GM12878 (cell line): Measurements from ENCODE around the gene OR2AT4. TPM values are rescaled to one million over a fixed set of nuclear protein-coding genes. Genes with fewer than 3 reads are reported as not detected.
A peak's percentile ranks its signal among the peaks of the same experiment; 100 is the strongest.

Experiments used
- BCL3 ChIP-seq: IDR thresholded peaks from 2 replicates; pipeline ENCODE4 v1.6.1; 2011; ENCODE audit warnings: borderline replicate concordance, low read depth, mild to moderate bottlenecking, moderate library complexity, low read length; ENCODE audit not compliant: insufficient read depth, poor library complexity, severe bottlenecking
- BHLHE40 ChIP-seq, 2 experiments: fragments of 450-650 bp in 1 of 2; IDR thresholded peaks; 2 replicates each; pipeline ENCODE4 v1.6.1; 2011 to 2017; ENCODE audit warnings: low read depth in 2 of 2, borderline replicate concordance in 1 of 2, improper control_type of control experiment in 1 of 2, low read length in 1 of 2, mild to moderate bottlenecking in 1 of 2
- BRCA1 ChIP-seq: IDR thresholded peaks from 2 replicates; pipeline ENCODE4 v1.6.1; 2011; ENCODE audit warnings: low read depth, low read length, improper control_type of control experiment
- E2F4 ChIP-seq: IDR thresholded peaks from 2 replicates; pipeline ENCODE4 v1.6.1; 2012; ENCODE audit warnings: low read depth, low read length, improper control_type of control experiment
- EED ChIP-seq: sonication (generic); IDR thresholded peaks from 2 replicates; pipeline ENCODE4 v1.6.1; 2016; ENCODE audit warnings: antibody characterized with exemption, low read depth
- EP300 ChIP-seq, 2 experiments: fragments of 150-350 bp in 1 of 2; IDR thresholded peaks; 2 replicates each; pipeline ENCODE4 v1.6.1; 2011 to 2012; ENCODE audit warnings: low read depth in 2 of 2, low read length in 2 of 2, borderline replicate concordance in 1 of 2, improper control_type of control experiment in 1 of 2, inconsistent platforms in 1 of 2; ENCODE audit not compliant: control insufficient read depth in 1 of 2
- FOXM1 ChIP-seq: IDR thresholded peaks from 2 replicates; pipeline ENCODE4 v1.6.1; 2012; ENCODE audit warnings: low read depth, mild to moderate bottlenecking, inconsistent platforms, low read length, moderate library complexity
- IKZF2 ChIP-seq, 2 experiments: fragments of 450-650 bp; IDR thresholded peaks; 2 replicates each; pipeline ENCODE4 v1.6.1; 2017; ENCODE audit warnings: mild to moderate bottlenecking in 2 of 2, moderate library complexity in 2 of 2
- JUNB ChIP-seq: IDR thresholded peaks from 2 replicates; pipeline ENCODE4 v1.6.1; 2016; ENCODE audit warnings: antibody characterized with exemption, mild to moderate bottlenecking
- KLF5 ChIP-seq: fragments of 450-650 bp; IDR thresholded peaks from 2 replicates; pipeline ENCODE4 v1.6.1; 2014; ENCODE audit warnings: mild to moderate bottlenecking; ENCODE audit not compliant: partially characterized antibody
- SREBF2 ChIP-seq: IDR thresholded peaks from 2 replicates; pipeline ENCODE4 v1.6.1; 2012; ENCODE audit warnings: mild to moderate bottlenecking, low read length
- SUZ12 ChIP-seq: fragments of 200-600 bp; sonication (generic); IDR thresholded peaks from one replicate; pipeline ENCODE4 v1.6.1; 2018; ENCODE audit warnings: antibody characterized with exemption, mild to moderate bottlenecking; ENCODE audit not compliant: unreplicated experiment
- TARDBP ChIP-seq: IDR thresholded peaks from 2 replicates; pipeline ENCODE4 v1.6.1; 2016; ENCODE audit warnings: borderline replicate concordance
- TCF3 ChIP-seq: IDR thresholded peaks from 2 replicates; pipeline ENCODE4 v1.6.1; 2012; ENCODE audit warnings: low read depth, mild to moderate bottlenecking, low read length, borderline replicate concordance; ENCODE audit not compliant: insufficient read depth
- YY1 ChIP-seq: IDR thresholded peaks from 2 replicates; pipeline ENCODE4 v1.6.1; 2011; ENCODE audit warnings: low read depth, mild to moderate bottlenecking, low read length
- ZNF207 ChIP-seq: fragments of 450-650 bp; IDR thresholded peaks from 2 replicates; pipeline ENCODE4 v1.6.1; 2014; ENCODE audit warnings: antibody characterized with exemption, mild to moderate bottlenecking, borderline replicate concordance
- ZNF217 ChIP-seq: fragments of 450-650 bp; IDR thresholded peaks from 2 replicates; pipeline ENCODE4 v1.6.1; 2017; ENCODE audit warnings: antibody characterized with exemption, mild to moderate bottlenecking
- ZNF384 ChIP-seq: IDR thresholded peaks from 2 replicates; pipeline ENCODE4 v1.6.1; 2012; ENCODE audit warnings: low read depth, mild to moderate bottlenecking, low read length, improper control_type of control experiment, borderline replicate concordance
- ZSCAN29 ChIP-seq: fragments of 450-650 bp; IDR thresholded peaks from 2 replicates; pipeline ENCODE4 v1.6.1; 2017; ENCODE audit warnings: mild to moderate bottlenecking, moderate library complexity
- polyA plus RNA-seq, 11 experiments: library from polyadenylated mRNA; depleted of rRNA in 4 of 11; unstranded in 6 of 11; stranded (reverse) in 5 of 11; fragments of >200 nt; fragmentation: Nextera tagmentation in 4 of 11; fragmentation: Illumina TruSeq in 1 of 11; extraction: Ambion mirVana in 4 of 11; extraction: Trizol in 1 of 11; gene quantifications; 1 replicate in 1 of 11; 2 replicates in 10 of 11; pipeline versions ENCODE4 v1.2.1 to v1.2.3, GENCODE V29; 2011 to 2016; ENCODE audit warnings: inconsistent platforms in 2 of 11, missing spikeins in 2 of 11, low read depth in 1 of 11
- total RNA-seq, 4 experiments: library from RNA; depleted of rRNA in 3 of 4; stranded (reverse); fragments of >200 nt in 3 of 4; fragmentation: Illumina TruSeq in 1 of 4; extraction: Trizol in 1 of 4; gene quantifications; 2 replicates each; pipeline versions ENCODE4 v1.2.1 to v1.2.3, GENCODE V29; 2013 to 2021

The OR2AT4 gene
- total and polyA plus RNA-seq, 10 of the 15 experiments (the other 5 are each of a cell fraction or from before 2014, with no cell fraction given), result 0.01 TPM; not detected in 9

- no peak for TF ChIP-seq TCF3
- no peak for TF ChIP-seq ZNF207
- TF ChIP-seq ZSCAN29, result no peak
- peak; percentile 71 for TF ChIP-seq JUNB
- TF ChIP-seq BHLHE40 (IDR thresholded peaks at IDR 0.05; ENCODE audit: borderline replicate concordance in 1 of 2, low read depth in 2 of 2, low read length in 1 of 2), result no peak
- no peak for TF ChIP-seq YY1
- no peak for TF ChIP-seq ZNF384
- no peak for TF ChIP-seq BCL3
- no peak for TF ChIP-seq SREBF2
- no peak for TF ChIP-seq FOXM1
- no peak for TF ChIP-seq EED
- TF ChIP-seq ZNF217, result peak; percentile 56; the same call in 1 of the 2 replicates
- TF ChIP-seq SUZ12, result no peak
- TF ChIP-seq E2F4, result no peak
- TF ChIP-seq TARDBP, result no peak
- TF ChIP-seq BRCA1, result no peak
- TF ChIP-seq EP300 (IDR thresholded peaks at IDR 0.05; ENCODE audit: borderline replicate concordance in 1 of 2, control insufficient read depth in 1 of 2, low read depth in 2 of 2, low read length in 2 of 2), result no peak
- peak in 1 of 2 experiments; percentile 25; a peak in 1 of 4 replicates for TF ChIP-seq IKZF2 (IDR thresholded peaks at IDR 0.05)
- no peak for TF ChIP-seq KLF5
- TF ChIP-seq, all 136 proteins: peak for 8
Measured at GRCh38 chr11:75103380-75104026, 6.8 kb upstream of the OR2AT4 start (continued).
